Neutrophil (primary cell): ENCODE data around the gene HIVEP1.
"Not testable (repeated sequence)": the region's sequence is repeated elsewhere in the genome, so short reads cannot be mapped to it uniquely, and the experiment has no call there.

Experiments
- H3K27ac ChIP-seq: fragments of 200-600 bp; sonication (generic); 2 replicates; pipeline ENCODE4 v1.5.1; 2016; ENCODE audit warnings: mild to moderate bottlenecking, moderate library complexity
- H3K27me3 ChIP-seq: fragments of 200-600 bp; sonication (generic); 2 replicates; pipeline ENCODE4 v1.6.0; 2016; ENCODE audit warnings: mild to moderate bottlenecking
- H3K36me3 ChIP-seq: fragments of 200-600 bp; sonication (generic); 2 replicates; pipeline ENCODE4 v1.5.1; 2017
- H3K4me1 ChIP-seq, 2 experiments: fragments of 200-600 bp in 1 of 2; sonication (generic) in 1 of 2; 1 replicate in 1 of 2; 2 replicates in 1 of 2; pipeline versions ENCODE4 v1.5.1 to v1.6.1; 2013 to 2016; ENCODE audit warnings: low read depth in 1 of 2, low read length in 1 of 2, mild to moderate bottlenecking in 1 of 2, moderate library complexity in 1 of 2; ENCODE audit not compliant: control insufficient read depth in 1 of 2, insufficient read depth in 1 of 2
- H3K4me3 ChIP-seq, 2 experiments: fragments of 200-600 bp in 1 of 2; sonication (generic) in 1 of 2; 1 replicate in 1 of 2; 2 replicates in 1 of 2; pipeline ENCODE4 v1.5.1; 2013 to 2016; ENCODE audit warnings: low read depth in 1 of 2, low read length in 1 of 2, mild to moderate bottlenecking in 1 of 2, moderate library complexity in 1 of 2
- H3K9me3 ChIP-seq: fragments of 200-600 bp; sonication (generic); 2 replicates; pipeline ENCODE4 v1.5.1; 2016
- TF ChIP-seq, protein P1 (sequence below): fragments of 200-600 bp; sonication (generic); IDR thresholded peaks from 2 replicates; pipeline ENCODE4 v1.5.1; 2016; ENCODE audit warnings: antibody characterized with exemption

HIVEP1 gene

DNA sequence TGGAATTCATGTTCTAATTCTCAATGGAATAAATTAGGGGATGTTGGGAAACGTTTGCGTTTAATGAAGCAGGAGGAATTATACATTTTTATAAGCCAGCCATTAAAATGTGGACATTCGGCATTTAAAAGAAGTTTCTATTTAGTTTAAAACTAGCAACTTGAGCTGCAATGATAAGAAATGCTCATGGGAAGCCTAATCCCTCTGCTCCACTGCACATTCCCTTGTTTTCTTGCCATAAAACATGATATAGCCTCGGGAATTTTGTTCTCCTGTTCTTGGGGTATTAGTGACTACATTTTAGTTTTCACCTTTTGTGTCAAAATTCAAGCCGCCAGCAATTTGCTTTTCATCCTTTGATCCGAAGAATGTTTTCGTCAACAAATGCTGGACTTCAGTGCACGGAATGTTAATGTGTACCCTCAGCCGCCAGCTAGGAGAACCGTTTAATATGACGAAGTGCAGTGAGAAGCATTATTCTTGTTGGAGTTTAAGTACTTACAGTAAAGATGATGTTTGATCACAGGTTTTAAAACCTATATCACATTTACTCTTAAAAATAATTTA, 137.9 kb downstream of the HIVEP1 start:
- H3K27me3 ChIP-seq = no peaks in the 10 kb centered on the region
- no peak overlapping the region for H3K4me3 ChIP-seq
- H3K4me1 ChIP-seq = no peaks in the 10 kb centered on the region
- no peaks in the 10 kb centered on the region for H3K36me3 ChIP-seq
- TF ChIP-seq, protein P1, sequence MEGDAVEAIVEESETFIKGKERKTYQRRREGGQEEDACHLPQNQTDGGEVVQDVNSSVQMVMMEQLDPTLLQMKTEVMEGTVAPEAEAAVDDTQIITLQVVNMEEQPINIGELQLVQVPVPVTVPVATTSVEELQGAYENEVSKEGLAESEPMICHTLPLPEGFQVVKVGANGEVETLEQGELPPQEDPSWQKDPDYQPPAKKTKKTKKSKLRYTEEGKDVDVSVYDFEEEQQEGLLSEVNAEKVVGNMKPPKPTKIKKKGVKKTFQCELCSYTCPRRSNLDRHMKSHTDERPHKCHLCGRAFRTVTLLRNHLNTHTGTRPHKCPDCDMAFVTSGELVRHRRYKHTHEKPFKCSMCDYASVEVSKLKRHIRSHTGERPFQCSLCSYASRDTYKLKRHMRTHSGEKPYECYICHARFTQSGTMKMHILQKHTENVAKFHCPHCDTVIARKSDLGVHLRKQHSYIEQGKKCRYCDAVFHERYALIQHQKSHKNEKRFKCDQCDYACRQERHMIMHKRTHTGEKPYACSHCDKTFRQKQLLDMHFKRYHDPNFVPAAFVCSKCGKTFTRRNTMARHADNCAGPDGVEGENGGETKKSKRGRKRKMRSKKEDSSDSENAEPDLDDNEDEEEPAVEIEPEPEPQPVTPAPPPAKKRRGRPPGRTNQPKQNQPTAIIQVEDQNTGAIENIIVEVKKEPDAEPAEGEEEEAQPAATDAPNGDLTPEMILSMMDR = no peak
- no peaks in the 10 kb centered on the region for H3K9me3 ChIP-seq
- no peak overlapping the region for H3K27ac ChIP-seq

DNA sequence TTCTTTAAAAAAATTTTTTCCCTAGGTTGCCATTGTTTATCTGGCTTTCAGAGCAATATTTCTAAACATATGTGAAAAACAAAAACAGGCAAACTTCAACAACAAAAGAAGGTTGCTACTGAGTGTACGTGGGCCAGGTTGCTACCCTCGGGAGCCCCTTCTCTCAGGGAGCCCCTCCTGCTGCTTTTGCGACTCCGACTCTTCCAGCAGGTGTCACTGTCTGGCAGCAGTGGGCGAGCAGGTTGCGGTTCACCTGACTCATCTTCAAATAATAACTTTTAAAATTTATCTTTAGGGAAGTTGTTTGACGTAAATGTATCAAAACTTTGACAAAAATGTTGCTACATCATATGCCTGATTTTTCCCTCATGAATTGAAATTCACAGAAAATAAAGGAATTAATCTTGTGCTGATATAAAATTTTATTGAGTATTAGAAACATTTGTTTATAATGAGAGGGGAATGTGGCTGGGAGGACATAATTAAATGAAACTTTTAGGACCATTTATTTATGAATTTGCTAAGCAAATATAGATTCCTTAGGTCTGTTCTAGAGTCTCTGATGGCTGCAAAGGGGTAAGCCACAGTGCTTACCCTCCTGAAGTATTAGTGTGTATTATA, 138.8 kb downstream of the HIVEP1 start:
- H3K27ac ChIP-seq = no peak overlapping the region
- H3K36me3 ChIP-seq = no peaks in the 10 kb centered on the region
- no peaks in the 10 kb centered on the region for H3K9me3 ChIP-seq
- H3K27me3 ChIP-seq = no peaks in the 10 kb centered on the region
- no peak overlapping the region for H3K4me3 ChIP-seq
- TF ChIP-seq, protein P1 = peak; percentile 53
- H3K4me1 ChIP-seq = no peaks in the 10 kb centered on the region

DNA sequence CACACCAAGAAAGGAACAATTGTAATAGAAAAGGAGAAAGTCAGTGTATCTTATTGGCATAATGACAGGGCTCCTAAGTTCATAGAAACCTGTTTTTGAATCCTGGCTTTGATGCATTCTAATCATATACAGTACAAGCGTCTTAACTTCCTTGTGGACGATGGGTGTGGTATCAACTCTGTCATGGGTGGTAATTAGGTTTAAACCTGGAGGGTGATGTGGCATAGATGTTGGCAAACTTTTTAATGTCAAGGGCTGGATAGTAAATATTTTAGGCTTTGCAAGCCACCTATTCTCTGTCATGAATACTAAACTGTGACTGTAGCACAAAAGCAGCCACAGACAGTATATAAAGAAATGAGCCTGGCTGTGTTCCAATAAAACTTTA, 139.3 kb downstream of the HIVEP1 start:
- TF ChIP-seq, protein P1 = no peak
- Histone ChIP-seq H3K9me3 (no peaks in the 10 kb centered on the region), H3K27ac (no peak overlapping the region), H3K4me1 (no peaks in the 10 kb centered on the region), H3K36me3 (no peaks in the 10 kb centered on the region), H3K27me3 (no peaks in the 10 kb centered on the region), H3K4me3 (no peak overlapping the region)

DNA sequence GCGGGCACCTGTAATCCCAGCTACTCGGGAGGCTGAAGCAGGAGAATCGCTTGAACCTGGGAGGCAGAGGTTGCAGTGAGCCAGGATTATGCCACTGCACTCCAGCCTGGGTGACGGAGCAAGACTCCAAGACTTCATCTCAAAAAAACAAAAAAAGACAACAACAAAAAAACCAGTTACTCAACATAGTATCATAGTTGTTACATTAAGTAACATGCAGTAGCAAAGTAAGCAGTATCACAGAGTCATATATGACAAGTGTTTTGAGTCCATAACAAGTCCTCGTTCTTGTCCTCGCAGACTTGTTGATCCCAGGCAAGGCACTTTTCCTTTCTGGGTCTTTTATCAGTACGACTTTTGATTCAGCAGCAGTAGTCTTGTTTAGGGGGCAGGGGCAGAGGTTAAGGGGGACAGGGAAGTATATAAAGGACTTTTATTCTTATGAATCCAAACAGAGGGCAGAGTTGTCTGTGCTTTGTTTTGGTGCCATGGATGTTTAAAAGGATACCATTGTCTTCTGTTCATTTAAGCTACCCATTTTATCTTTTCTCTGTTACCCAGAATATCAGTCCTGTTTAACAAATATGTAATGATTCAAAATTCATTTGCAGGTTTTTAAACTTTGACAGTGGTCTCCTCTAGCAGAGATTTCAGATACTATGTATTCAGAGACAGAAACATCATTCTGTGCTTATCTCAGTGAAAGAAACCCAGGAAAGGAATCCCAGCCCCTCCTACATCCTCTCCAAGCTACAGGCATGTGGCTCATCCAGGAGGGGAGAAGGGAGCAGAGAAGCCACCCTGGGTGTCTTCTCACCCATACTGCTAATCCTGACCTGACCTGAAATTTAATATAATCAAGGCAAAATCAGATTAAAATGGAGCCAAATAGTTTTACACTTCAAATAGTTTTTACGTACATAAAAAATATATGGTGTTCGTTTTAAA, 140.2 kb downstream of the HIVEP1 start:
- Histone ChIP-seq H3K4me1 (no peaks in the 10 kb centered on the region), H3K9me3 (no peaks in the 10 kb centered on the region), H3K4me3 (no peak overlapping the region), H3K27me3 (no peaks in the 10 kb centered on the region), H3K36me3 (no peaks in the 10 kb centered on the region), H3K27ac (no peak overlapping the region)
- TF ChIP-seq, protein P1 = no peak

DNA sequence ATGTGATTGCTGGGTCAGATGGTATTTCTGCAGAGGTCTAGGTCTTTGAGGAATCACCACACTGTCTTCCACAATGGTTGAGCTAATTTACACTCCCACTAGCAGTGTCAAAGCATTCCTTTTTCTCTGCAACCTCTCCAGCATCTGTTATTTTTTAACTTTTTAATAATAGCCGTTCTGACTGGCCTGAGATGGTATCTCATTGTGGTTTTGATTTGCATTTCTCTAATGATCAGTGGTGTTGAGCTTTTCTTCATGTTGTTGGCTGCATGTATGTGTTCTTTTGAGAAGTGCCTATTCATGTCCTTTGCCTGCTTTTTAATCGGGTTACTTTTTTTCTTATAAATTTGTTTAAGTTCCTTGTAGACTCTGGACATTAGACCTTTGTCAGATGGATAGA, 143.7 kb downstream of the HIVEP1 start:
- not testable (repeated sequence) for H3K27me3 ChIP-seq, H3K9me3 ChIP-seq, H3K36me3 ChIP-seq, H3K4me1 ChIP-seq, H3K27ac ChIP-seq, H3K4me3 ChIP-seq
